ENCODE results near the gene CHRNA9. TPM values are rescaled to one million over a fixed set of nuclear protein-coding genes. Genes with fewer than 3 reads are reported as not detected.
"Not testable (repeated sequence)": the region's sequence is repeated elsewhere in the genome, so short reads cannot be mapped to it uniquely, and the experiment has no call there.

Gene CHRNA9
- polyA plus RNA-seq (2013, experiment 1 of 2; ENCODE audit: insufficient read length): 2.9 TPM
- 2.1 TPM for polyA plus RNA-seq (2013, experiment 2 of 2; ENCODE audit: insufficient read length)

GRCh38 chr4:40334591-40335524 is at the start of gene CHRNA9:
TSS of gene CHRNA9 (plus strand) at chr4:40335333. CDS start at chr4:40335468, 135 bp downstream.
- peak; percentile 42 for DNase-seq

- DNase-seq: no peak
These were observed 49.4 kb upstream of the CHRNA9 start for GRCh38 chr4:40285692-40286091.

- DNase-seq: no peak
These were observed 46.6 kb upstream of the CHRNA9 start for GRCh38 chr4:40288566-40288965.

- DNase-seq: peak; percentile 27
These were observed 45.6 kb upstream of the CHRNA9 start for GRCh38 chr4:40289366-40290188.

DNA sequence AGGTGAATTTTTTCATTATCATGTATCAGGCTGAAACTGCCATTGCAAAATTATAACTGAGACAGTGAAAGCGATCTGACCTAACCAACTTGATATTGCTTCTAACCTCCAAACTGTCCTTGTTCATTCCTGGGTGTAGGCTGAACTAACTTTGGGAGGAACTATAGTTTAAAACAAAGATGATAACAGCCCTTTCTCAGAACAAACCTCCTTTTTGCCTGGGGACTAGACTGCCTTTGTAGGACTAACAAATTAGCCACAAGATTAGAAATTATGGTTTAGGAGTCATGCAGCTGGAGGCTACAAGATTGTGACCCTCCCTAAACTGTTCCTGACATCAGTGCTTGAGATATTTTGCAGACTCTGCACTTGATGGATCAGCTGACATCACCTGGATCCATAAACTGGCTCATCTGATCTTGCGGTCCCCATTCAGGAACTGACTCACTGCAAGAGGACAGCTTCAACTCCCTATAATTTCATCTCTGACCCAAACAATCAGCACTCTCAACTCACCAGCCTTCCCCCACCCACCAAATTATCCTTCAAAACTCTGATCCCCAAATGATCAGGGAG is 44.4 kb upstream of the CHRNA9 start:
- DNase-seq: peak; percentile 62

GRCh38 chr4:40292313-40292759 is 42.8 kb upstream of the CHRNA9 start:
- DNase-seq: peak; percentile 36

- DNase-seq: no peak
These were observed 40.8 kb upstream of the CHRNA9 start for GRCh38 chr4:40294339-40294738.

GRCh38 chr4:40295030-40295429 is 40.1 kb upstream of the CHRNA9 start:
- not testable (repeated sequence) for DNase-seq

DNA sequence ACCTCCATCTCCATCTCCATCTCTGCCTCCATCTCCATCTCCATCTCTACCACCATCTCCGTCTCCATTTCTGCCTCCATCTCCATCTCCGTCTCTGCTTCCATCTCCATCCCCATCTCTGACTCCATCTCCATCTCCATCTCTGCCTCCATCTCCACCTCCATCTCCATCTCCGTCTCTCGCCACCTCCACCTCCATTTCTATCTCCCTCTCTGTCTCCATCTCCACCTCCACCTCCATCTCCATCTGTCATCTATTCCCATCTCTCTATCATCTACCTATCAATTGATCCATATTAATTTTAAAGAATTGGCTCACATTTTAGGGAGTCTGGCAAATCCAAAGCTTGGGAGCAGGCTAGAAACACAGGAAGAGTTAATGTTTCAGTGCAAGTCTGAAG is 39.6 kb upstream of the CHRNA9 start:
- no peak for DNase-seq

DNA sequence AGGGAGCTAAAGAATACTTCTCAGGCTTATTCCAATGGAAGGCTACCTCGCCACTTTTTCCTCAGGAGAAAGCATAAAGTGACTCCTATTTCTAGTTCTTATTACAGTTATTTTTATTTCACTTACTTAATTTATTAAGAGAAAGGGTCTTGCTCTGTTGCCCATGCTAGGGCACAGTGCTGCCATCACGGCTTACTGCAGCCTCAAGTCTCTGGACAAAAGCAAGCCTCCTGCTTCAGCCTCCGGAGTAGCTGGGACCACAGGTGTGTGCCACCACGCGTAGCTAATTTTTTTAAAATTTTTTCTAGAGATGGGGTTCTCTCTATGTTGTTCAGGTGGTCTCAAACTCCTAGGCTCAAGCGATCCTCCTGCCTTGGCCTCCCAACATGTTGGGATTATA is 36.0 kb upstream of the CHRNA9 start:
- DNase-seq: no peak

DNA sequence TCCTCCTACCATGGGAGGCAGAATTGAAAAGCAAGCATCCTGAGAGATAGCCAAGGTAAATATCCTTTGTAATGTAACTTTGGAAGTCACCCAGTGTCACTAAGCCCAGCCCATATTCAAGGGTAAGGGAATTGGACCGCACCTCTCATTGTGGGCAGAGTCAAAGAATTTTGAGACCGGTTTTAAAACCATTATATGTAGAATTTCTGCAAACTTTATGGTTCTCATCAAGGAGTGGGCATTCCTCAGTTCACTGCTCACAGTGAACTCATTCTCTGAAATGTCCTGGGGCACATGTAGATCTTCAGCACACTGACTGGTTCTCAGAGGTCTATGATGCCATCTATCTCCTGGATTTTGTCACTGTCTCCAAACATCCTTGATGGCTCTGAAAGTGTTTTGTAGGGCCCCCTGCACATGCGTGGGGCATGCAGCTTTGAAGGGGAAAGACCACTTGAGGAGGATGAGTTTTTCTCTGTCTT is 35.3 kb upstream of the CHRNA9 start:
- no peak for DNase-seq

GRCh38 chr4:40300371-40301162 is 34.6 kb upstream of the CHRNA9 start:
- no peak for DNase-seq

DNA sequence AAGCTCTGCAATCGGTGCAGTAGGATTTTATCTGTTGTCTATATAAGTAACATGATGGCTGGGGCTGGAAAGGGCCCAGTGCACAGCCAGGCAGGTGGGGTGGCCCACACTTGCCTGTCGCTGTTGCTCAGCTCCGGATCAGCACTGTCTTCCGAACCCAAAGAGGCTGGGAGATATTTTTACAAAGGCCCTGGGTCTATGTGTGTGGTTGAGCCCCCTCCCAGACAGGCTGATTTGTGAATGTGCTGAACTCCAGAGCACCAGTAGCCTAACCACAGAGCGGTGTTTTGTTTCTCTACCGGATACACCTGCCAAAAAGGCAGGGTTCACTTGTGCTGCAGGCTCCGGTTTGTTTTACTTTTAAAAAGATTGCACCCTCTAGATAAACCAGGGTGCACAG is 33.5 kb upstream of the CHRNA9 start:
- no peak for DNase-seq

DNA sequence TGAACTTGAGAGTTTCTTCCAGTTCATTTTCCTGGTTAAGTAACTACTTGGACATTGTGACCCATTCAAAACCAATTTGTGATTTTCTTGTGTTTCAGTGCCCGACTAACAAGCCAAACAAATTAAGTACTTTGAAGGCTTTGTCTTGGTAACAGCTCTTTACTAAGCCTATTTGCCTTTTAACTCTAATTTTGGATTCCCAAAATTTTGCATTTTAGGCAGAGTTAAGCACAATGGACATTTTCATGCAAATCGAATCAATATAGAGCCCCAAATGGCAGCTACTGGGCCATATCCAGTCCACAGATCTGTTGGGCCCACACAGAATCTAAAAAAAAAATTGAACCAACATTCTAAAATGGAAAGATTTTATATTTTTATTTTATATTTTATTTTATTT is 31.4 kb upstream of the CHRNA9 start:
- DNase-seq: no peak

- DNase-seq: no peak
These were observed 29.6 kb upstream of the CHRNA9 start for GRCh38 chr4:40305328-40306170.

DNA sequence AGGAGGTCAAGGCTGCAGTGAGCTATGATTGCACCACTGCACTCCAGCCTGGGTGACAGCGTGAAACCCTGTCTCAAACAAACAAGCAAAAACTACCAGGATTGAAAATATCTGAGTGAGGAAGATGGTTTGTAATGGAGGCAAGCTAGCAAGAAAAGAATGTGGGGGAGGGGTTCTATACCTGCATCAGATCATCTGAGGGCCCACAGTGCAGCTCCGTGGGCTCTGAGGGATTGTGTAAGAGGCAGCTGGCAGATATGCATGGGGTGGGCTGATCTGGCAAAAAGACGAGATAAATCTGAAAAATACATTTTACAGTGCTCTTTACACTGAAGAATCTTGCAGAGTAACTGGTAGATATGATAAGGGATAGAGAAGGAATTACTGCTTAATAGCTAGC is 28.9 kb upstream of the CHRNA9 start:
- DNase-seq: no peak

- no peak for DNase-seq
These were observed 28.2 kb upstream of the CHRNA9 start for GRCh38 chr4:40306976-40307375.

GRCh38 chr4:40307627-40308497 is 27.3 kb upstream of the CHRNA9 start:
- no peak for DNase-seq

DNA sequence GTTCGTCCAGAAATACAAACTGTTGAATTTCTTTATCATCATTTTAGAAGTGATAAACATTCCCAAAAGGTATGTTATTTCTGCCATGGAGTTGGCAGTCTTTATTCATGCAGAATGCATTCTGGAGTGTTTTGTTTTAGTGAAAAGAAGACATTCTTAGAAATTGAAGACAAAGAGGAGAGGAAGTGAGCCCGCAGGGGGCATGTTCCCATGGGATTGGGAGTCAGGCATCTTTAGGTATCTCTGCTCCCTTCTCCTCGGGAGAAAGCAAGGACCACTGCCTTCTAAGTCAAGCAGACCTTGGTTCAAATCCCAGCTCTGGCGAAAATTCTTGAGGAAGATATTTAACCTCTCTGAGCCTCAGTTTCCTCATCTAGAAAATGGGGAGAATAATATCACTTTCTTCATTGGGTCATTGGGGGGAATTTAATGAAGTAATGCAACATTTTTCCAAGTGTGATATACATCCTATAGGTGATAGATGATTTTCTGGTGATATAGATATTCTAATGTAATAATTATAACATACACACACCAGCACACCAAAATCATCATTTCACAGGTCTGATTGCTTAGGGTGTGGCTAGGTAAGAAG is 26.5 kb upstream of the CHRNA9 start:
- DNase-seq: no peak
